ENCODE measurements around the gene EIF5. TPM values are rescaled to one million over a fixed set of nuclear protein-coding genes. Genes with fewer than 3 reads are reported as not detected.

The EIF5 gene
- polyA plus RNA-seq, 1 donor (not counting 4 experiments of a cell fraction or from before 2014, with no cell fraction given) = 221 TPM

DNA sequence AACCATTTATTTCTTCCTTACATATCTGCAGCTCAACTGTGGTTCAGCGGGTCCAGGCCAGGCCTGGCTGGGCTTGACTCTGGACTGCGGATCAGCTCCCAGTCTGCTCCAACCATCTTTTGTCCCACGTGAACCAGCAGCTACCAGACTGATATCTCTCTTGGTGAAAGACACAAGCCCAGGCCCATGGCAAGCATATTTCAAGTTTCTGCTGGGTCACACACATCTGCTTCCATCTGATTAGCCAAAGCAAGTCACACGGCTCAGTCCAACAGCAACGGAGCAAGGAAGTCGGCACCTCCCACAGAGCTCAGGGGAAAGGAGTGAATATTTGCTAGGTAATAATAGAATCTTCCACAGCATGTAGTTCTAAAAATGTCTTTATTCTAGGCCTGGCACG lies 26.5 kb downstream of the EIF5 start:
- H3K9ac ChIP-seq (ENCODE audit: control insufficient read depth, extremely low read depth, insufficient read depth, low read length) = no peak overlapping the region
- peaks cover 5% of the 10 kb centered on the region for H3K9me3 ChIP-seq (ENCODE audit: control insufficient read depth, low read depth, low read length)

GRCh38 chr14:103361867-103362266 lies 27.8 kb downstream of the EIF5 start:
- no peaks in the 10 kb centered on the region for H3K36me3 ChIP-seq (ENCODE audit: control insufficient read depth in 2 of 2, extremely low read depth in 1 of 2, insufficient read depth in 2 of 2, low read length in 2 of 2)
- peak overlapping the region; percentile 40 for H3K4me2 ChIP-seq (ENCODE audit: control insufficient read depth, extremely low read depth, insufficient read depth, low read depth, low read length)
- peak overlapping the region; percentile 62 for H3K27ac ChIP-seq (ENCODE audit: control insufficient read depth, insufficient read depth, low read length)
- H2AFZ ChIP-seq (ENCODE audit: control insufficient read depth, low read length) = no peak overlapping the region
- no peaks in the 10 kb centered on the region for H3K79me2 ChIP-seq (ENCODE audit: control insufficient read depth, insufficient read depth, low read length)
- peak overlapping the region; percentile 37 for H3K9ac ChIP-seq (ENCODE audit: control insufficient read depth, extremely low read depth, insufficient read depth, low read length)
- peaks cover 28% of the 10 kb centered on the region for H3K4me1 ChIP-seq (ENCODE audit: control insufficient read depth, extremely low read depth, insufficient read depth, low read length)
- no peaks in the 10 kb centered on the region for H3K27me3 ChIP-seq (ENCODE audit: control insufficient read depth, extremely low read depth, insufficient read depth, low read length)
- no peak for TF ChIP-seq CTCF (optimal IDR thresholded peaks at IDR 0.05 in 1 of 3, IDR thresholded peaks at IDR 0.05 in 1 of 3, conservative IDR thresholded peaks at IDR 0.05 in 1 of 3; ENCODE audit: extremely low read depth in 1 of 3, insufficient read depth in 2 of 3, low read length in 3 of 3)
- TF ChIP-seq EZH2 (IDR thresholded peaks at IDR 0.05; ENCODE audit: low read length) = no peak
- dilution Hi-C loops (cut with MboI; ENCODE audit: extremely low pct_ligation_motif_present, low sequenced_read_pairs) = no loop called here
- no peaks in the 10 kb centered on the region for H3K9me1 ChIP-seq (ENCODE audit: control insufficient read depth, extremely low read depth, insufficient read depth, low read length)
- H3K4me3 ChIP-seq (ENCODE audit: control insufficient read depth in 2 of 3, extremely low read depth in 1 of 3, insufficient read depth in 2 of 3, low read depth in 1 of 3, low read length in 3 of 3) = no peak overlapping the region
- DNase-seq (ENCODE audit: low read depth, low spot score) = peak; percentile 88
- H3K9me3 ChIP-seq (ENCODE audit: control insufficient read depth, low read depth, low read length) = peaks cover 5% of the 10 kb centered on the region
- no peaks in the 10 kb centered on the region for H4K20me1 ChIP-seq (ENCODE audit: control insufficient read depth, extremely low read depth, insufficient read depth, low read length)
- FAIRE-seq = peak; percentile 93

More for the DNA sequence above, 26.5 kb downstream of the EIF5 start:
- dilution Hi-C loops (cut with MboI; ENCODE audit: extremely low pct_ligation_motif_present, low sequenced_read_pairs) = no loop called here
- FAIRE-seq (no peak), DNase-seq (ENCODE audit: low read depth, low spot score) (no peak)
- no peaks in the 10 kb centered on the region for H3K9me1 ChIP-seq (ENCODE audit: control insufficient read depth, extremely low read depth, insufficient read depth, low read length)
- H3K27me3 ChIP-seq (ENCODE audit: control insufficient read depth, extremely low read depth, insufficient read depth, low read length) = no peaks in the 10 kb centered on the region
- no peak overlapping the region for H3K27ac ChIP-seq (ENCODE audit: control insufficient read depth, insufficient read depth, low read length)
- H3K4me1 ChIP-seq (ENCODE audit: control insufficient read depth, extremely low read depth, insufficient read depth, low read length) = peaks cover 37% of the 10 kb centered on the region
- no peak for TF ChIP-seq EZH2 (IDR thresholded peaks at IDR 0.05; ENCODE audit: low read length)
- H4K20me1 ChIP-seq (ENCODE audit: control insufficient read depth, extremely low read depth, insufficient read depth, low read length) = no peaks in the 10 kb centered on the region
- H3K79me2 ChIP-seq (ENCODE audit: control insufficient read depth, insufficient read depth, low read length) = no peaks in the 10 kb centered on the region
- peak overlapping the region; percentile 56 for H2AFZ ChIP-seq (ENCODE audit: control insufficient read depth, low read length)
- no peaks in the 10 kb centered on the region for H3K36me3 ChIP-seq (ENCODE audit: control insufficient read depth in 2 of 2, extremely low read depth in 1 of 2, insufficient read depth in 2 of 2, low read length in 2 of 2)
- H3K4me3 ChIP-seq (ENCODE audit: control insufficient read depth in 2 of 3, extremely low read depth in 1 of 3, insufficient read depth in 2 of 3, low read depth in 1 of 3, low read length in 3 of 3) = no peak overlapping the region
- H3K4me2 ChIP-seq (ENCODE audit: control insufficient read depth, extremely low read depth, insufficient read depth, low read depth, low read length) = no peak overlapping the region

DNA sequence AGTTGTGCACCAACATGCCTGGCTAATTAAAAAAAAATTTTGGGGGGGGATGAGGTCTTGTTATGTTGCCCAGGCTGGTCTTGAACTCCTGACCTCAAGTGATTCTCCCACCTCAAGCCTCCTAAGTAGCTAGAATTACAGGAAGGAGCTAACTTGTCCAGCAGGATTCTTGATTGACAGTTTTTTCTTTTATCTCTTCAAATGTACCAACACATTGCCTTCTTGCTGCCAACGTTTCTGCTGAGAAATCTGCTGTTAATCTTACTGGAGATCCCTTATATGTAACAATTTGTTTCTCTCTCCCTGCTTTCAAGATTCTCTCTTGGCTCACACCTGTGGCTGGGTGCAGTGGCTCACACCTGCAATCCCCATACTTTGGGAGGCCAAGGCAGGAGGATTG lies 28.7 kb downstream of the EIF5 start:
- peak; percentile 58 for FAIRE-seq
- no peak overlapping the region for H3K4me2 ChIP-seq (ENCODE audit: control insufficient read depth, extremely low read depth, insufficient read depth, low read depth, low read length)
- dilution Hi-C loops (cut with MboI; ENCODE audit: extremely low pct_ligation_motif_present, low sequenced_read_pairs) = no loop called here

More for the DNA sequence above, 28.7 kb downstream of the EIF5 start:
- Histone ChIP-seq H3K9me3 (ENCODE audit: control insufficient read depth, low read depth, low read length) (peaks cover 5% of the 10 kb centered on the region), H3K4me1 (ENCODE audit: control insufficient read depth, extremely low read depth, insufficient read depth, low read length) (peaks cover 23% of the 10 kb centered on the region), H3K27ac (ENCODE audit: control insufficient read depth, insufficient read depth, low read length) (peak overlapping the region; percentile 62), H3K9me1 (ENCODE audit: control insufficient read depth, extremely low read depth, insufficient read depth, low read length) (no peaks in the 10 kb centered on the region), H3K4me3 (ENCODE audit: control insufficient read depth in 2 of 3, extremely low read depth in 1 of 3, insufficient read depth in 2 of 3, low read depth in 1 of 3, low read length in 3 of 3) (no peak overlapping the region), H4K20me1 (ENCODE audit: control insufficient read depth, extremely low read depth, insufficient read depth, low read length) (no peaks in the 10 kb centered on the region), H3K79me2 (ENCODE audit: control insufficient read depth, insufficient read depth, low read length) (no peaks in the 10 kb centered on the region), H3K36me3 (ENCODE audit: control insufficient read depth in 2 of 2, extremely low read depth in 1 of 2, insufficient read depth in 2 of 2, low read length in 2 of 2) (no peaks in the 10 kb centered on the region), H2AFZ (ENCODE audit: control insufficient read depth, low read length) (no peak overlapping the region), H3K9ac (ENCODE audit: control insufficient read depth, extremely low read depth, insufficient read depth, low read length) (no peak overlapping the region), H3K27me3 (ENCODE audit: control insufficient read depth, extremely low read depth, insufficient read depth, low read length) (no peaks in the 10 kb centered on the region)
- DNase-seq (ENCODE audit: low read depth, low spot score) = no peak
- TF ChIP-seq EZH2 (IDR thresholded peaks at IDR 0.05; ENCODE audit: low read length) = no peak
- TF ChIP-seq CTCF (optimal IDR thresholded peaks at IDR 0.05 in 1 of 3, IDR thresholded peaks at IDR 0.05 in 1 of 3, conservative IDR thresholded peaks at IDR 0.05 in 1 of 3; ENCODE audit: extremely low read depth in 1 of 3, insufficient read depth in 2 of 3, low read length in 3 of 3) = no peak

All from keratinocyte (primary cell).